Fibroblast of skin of right biceps (primary cell): ENCODE data around the gene GRK5.

Experiments
- DNase-seq: peaks from one replicate; pipeline ENCODE4 v3.0.0-alpha.2; 2013

The GRK5 gene

GRCh38 chr10:119367841-119368549 is 160.6 kb downstream of the GRK5 start:
- no peak for DNase-seq

GRCh38 chr10:119368581-119368980 is 161.2 kb downstream of the GRK5 start:
- no peak for DNase-seq

GRCh38 chr10:119368991-119369869 is 161.9 kb downstream of the GRK5 start:
- DNase-seq: no peak

DNA sequence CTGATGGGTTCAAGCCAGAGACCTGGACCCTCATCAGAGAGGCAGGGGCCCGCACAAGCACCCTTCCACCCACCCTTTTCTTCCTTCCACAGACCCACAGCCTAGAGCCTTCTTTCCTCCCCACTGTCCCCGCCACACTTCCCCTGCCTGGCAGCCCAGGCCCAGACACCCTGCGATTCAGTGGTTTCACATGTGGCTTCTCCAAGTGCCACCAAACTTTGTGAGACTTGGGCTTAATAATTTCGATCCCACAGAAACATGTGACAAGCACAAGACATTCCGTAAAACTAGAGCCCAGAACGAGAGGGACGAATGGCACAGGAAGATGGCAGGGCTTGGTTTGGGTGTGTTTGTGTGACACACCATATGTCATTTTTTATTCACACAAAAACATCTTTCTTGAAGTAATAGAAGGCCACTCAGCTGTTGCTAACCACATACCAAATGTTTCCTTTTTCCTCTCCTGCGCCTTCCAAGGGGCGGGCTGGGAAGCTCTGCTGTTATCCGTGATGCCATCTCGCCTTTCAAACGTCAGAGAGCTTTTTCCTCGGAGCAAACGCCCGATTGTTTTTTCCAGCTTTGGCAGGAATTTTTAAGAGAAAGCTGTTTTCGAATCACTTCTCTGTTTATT is 162.9 kb downstream of the GRK5 start:
- peak; percentile 82 for DNase-seq

GRCh38 chr10:119370972-119371703 is 163.8 kb downstream of the GRK5 start:
- DNase-seq: peak; percentile 95

DNA sequence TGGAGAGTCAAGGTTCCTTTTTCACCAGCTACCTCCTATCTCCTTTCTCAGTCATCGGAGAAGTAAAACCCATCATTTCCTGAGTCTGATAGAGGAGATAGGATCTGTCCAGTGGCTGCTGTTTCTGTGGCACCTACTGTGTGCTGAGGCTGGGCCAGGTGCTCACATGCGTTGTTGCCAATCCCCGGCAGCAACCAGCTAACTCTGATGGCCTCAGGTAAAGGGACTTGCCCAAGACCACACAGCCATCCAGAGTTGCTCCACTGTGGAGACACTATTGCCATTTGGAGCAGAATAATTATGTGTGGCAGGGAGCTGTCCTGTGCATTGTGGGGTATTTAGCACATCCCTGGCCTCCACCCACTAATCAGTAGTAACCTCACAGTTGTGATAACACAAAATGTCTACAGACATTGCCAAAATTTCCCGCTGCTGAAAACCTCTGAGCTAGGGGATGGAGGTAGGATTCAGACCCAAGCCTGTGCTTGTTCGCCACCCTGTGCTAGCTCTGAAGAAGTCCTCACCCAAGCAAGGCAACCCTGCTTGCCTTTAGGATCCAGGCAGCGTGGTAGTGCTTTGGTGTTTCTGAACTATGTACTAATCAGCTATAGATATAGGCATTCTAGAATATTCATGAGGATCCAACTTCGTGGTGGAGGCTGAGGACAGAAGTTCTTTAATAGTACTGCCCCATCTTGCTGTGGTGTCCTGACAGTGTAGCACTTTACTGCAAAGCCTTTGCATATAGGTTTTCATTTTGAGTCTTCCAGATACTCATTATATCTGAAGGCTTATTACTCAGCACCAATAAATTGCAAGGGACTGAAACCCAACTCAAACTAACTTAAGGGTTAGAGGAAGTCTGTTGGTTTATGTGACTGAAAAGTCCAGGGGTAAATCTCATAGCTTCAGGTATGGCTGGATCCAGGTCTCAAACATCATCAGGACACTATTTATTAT is 164.6 kb downstream of the GRK5 start:
- DNase-seq: no peak

DNA sequence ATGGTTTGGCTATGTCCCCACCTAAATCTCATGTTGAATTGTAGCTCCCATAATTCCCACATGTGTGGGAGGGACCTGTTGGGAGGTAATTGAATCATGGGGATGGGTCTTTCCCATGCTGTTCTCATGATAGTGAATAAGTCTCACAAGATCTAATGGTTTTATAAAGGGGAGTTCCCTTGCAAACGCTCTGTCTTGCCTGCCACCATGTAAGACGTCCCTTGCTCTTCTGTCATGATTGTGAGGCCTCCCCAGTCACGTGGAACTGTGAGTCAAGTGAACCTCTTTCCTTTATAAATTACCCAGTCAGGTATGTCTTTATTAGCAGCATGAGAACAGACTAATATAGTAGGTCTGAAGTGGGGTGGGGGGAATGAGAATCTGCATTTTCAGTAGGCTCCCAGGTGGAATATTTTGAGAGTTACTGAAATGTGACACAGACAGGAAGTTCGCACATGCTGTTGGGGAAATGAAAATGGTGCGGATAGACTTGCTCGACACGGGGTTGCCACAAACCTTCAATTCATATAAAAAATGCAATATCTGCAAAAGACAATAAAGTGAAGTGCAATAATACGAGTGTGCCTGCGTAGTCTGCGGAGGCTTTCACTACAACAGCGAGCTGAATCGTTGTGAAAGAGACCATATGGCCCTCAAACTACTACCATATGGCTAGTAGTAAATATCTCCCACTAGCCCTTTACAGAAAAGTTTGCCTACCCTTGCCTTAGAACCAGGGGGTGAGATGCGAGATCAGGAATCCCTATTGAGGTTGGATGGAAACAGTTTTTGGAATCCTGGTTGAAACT is 166.1 kb downstream of the GRK5 start:
- DNase-seq: no peak

GRCh38 chr10:119374236-119374635 is 166.9 kb downstream of the GRK5 start:
- no peak for DNase-seq

DNA sequence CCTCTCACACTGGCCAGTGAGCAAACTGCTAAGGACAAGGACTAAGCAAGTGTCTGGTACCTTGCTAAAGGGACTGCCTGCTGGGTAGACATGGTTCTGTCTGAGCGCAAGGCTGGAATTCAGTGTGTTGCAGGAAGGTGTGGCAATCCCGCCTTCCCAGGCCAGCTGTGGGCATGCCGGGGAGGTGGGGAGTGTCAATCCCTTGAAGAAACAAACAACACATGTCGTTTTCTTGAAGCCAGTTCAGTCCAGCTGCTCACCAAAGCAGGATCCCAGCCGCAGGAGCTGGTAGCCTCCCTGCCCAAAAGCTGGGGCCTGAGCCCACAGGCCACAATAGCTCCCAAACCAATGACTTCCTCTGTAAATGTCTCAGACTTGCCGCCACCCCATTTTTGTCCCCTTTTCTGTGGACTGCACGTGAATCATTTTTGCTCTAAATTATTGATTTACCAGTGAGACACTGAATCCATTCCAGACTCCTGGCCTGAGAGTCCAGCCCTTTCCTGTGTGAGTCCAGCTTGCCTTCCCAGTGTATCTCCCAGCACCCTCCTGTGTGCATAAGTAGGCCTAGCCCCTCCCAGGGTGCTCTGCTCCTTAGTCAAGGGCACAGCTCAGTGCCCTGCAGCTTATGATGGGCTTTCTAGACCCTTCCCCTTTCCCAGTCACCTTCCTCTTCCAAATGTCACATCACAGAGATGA is 168.4 kb downstream of the GRK5 start:
- DNase-seq: no peak

DNA sequence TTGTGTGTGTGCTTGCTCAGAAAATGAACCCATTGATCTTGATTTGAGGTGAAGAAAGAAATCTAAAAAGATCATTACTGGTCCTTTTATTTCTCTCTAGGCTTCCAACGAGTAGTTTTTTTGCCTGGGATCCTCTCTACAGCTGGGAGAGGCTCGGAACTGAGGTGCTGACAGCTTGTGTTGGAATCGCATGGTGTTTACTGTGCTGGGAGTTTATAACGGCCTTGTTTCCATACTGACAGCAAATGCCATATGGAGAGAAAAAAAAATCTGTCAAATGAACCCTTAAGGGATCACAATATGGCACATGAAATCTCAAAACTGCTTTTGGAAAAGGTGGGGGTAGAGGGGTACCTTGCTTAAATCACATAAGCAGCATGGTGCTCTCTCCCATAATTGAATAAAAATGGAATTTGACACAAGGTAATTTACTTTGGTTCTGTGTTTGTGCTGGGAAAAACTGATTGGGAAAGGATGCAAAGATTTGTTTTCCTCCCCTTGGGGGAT is 170.1 kb downstream of the GRK5 start:
- no peak for DNase-seq

DNA sequence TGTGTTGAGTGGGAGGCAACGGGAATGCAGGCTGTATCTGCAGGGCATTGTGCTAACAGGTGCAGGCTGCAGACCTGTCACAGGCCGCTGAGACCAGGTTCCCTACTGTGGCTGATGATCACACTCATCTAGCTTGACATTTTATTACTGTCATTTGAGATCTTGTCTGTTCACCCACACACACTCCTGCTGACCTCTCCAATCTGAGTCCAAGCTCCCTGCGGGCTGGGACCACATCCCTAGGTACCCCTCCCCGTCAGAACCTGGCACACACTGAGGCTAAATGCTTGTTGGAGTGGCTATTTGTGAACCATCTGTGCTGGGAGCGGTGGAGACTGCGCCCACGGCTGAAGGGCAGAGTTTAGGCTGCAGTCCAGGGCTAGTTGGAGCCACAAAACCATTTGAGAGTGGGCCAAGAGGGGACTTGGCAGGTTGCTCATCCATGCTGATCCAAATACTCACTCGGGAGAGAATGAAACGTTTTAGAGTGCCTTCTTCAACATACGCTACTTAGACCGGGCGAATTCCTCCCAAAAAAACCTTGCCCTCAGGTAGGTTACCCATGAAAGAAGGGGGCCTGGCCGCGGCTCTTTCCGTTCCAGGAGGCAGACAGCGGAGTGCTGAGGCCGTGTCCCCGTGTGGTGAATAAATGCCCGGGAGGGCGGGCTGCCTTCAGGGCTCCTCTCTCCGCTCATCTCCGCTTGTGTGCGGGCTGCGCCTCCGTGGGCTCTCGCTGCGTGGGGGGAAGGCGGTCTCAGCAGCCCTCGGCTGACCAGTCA is 170.8 kb downstream of the GRK5 start:
- no peak for DNase-seq

DNA sequence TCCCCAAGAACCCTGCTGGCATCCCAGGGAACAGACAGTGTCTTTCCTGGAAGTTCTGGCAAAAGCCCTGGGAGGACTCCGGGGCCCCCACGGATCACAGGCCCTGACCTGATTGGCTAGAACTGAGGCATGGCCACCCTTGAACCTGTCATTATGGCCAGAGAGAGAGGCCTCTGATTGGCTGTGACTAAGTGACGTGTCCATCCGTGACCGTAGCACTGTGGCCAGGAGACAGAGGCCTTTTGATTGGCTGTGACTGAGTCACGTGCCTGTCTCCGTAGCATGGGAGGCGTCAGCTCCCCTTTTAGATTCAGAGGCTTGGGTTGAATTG is 171.3 kb downstream of the GRK5 start:
- no peak for DNase-seq

DNA sequence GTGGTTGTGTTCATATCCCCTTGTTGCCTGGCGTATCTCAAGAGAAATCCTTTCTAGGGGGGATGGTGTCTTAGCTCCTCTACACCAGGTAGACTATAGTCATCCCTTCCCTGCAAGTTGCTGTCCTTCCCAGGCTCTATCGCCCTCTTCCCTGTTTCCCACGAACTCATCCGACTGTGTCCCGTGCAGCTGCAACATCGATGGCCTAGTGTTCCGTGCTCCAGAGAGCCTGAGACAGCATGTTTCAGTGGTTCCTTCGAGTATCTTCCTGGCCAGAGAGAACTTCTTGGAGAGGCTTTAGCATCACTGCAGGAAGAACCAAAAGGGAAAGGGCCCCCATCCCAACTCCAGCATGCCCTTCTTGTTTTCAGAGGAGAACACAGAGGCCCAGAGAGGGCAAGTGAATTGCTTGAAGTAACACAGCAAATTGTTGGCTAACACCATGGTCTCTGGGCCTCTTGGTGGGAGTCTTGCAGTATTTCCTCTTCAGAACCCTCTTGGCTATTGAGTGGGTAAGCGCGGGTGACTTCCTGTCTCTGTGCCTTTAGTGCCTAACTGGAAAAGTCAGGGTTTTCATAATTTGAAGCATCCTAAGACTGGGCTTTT is 172.2 kb downstream of the GRK5 start:
- DNase-seq: no peak

- peak; percentile 55 for DNase-seq
These were observed 175.9 kb downstream of the GRK5 start for GRCh38 chr10:119383174-119383856.

GRCh38 chr10:119384127-119384526 is 176.8 kb downstream of the GRK5 start:
- no peak for DNase-seq

DNA sequence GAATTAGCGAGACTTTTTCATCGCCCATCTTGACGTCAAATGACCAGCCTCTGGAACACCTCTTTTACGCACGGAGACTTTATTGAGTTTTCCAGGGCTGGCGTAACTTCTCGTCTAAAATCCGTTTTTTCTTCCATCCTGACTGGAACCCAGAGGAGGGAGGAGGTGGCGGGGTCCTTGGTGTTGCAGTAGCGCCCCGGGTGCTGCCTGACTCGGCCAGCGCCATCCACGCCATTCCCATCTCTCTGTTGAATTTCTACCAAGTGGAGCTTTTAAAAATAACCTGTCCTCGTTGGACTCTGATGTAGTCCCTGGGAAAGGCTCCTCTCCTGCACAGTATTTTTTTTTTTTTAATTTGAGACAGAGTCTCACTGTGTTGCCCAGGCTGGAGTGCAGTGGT is 179.3 kb downstream of the GRK5 start:
- no peak for DNase-seq

- no peak for DNase-seq
These were observed 181.5 kb downstream of the GRK5 start for GRCh38 chr10:119388849-119389345.
